HG03469 (cell line): ENCODE data around the gene CAPN14.

Experiments used
- ATAC-seq: cut with Tn5 transposase; IDR thresholded peaks from one replicate; pipeline ENCODE4 v1.9.1; 2021; ENCODE audit warnings: mild to moderate bottlenecking, moderate library complexity, moderate number of reproducible peaks; ENCODE audit not compliant: unreplicated experiment

CAPN14 gene

GRCh38 chr2:31227711-31228125, 10.4 kb upstream of the CAPN14 start:
- no peak for ATAC-seq

GRCh38 chr2:31227110-31227509, 9.8 kb upstream of the CAPN14 start:
- ATAC-seq = no peak

GRCh38 chr2:31226266-31226665, 9.0 kb upstream of the CAPN14 start:
- no peak for ATAC-seq

- ATAC-seq = no peak
Observed at GRCh38 chr2:31223749-31224148, 6.4 kb upstream of the CAPN14 start.

- ATAC-seq = no peak
Observed at GRCh38 chr2:31223026-31223425, 5.7 kb upstream of the CAPN14 start.

GRCh38 chr2:31222071-31222470, 4.8 kb upstream of the CAPN14 start:
- ATAC-seq = no peak

GRCh38 chr2:31221544-31221943, 4.2 kb upstream of the CAPN14 start:
- ATAC-seq = no peak

- peak; percentile 58 for ATAC-seq
Observed at GRCh38 chr2:31219131-31219969, 2.0 kb upstream of the CAPN14 start.

- ATAC-seq = no peak
Observed at GRCh38 chr2:31216734-31217133, 581 bp downstream of the CAPN14 start.

- no peak for ATAC-seq
Observed at GRCh38 chr2:31214444-31214915, 2.8 kb downstream of the CAPN14 start.

GRCh38 chr2:31213601-31214443, 3.5 kb downstream of the CAPN14 start:
- no peak for ATAC-seq

- ATAC-seq = no peak
Observed at GRCh38 chr2:31212659-31213600, 4.4 kb downstream of the CAPN14 start.

GRCh38 chr2:31208240-31208639, 9.1 kb downstream of the CAPN14 start:
- ATAC-seq = no peak

- ATAC-seq = no peak
Observed at GRCh38 chr2:31207790-31208189, 9.5 kb downstream of the CAPN14 start.

GRCh38 chr2:31205613-31206012, 11.7 kb downstream of the CAPN14 start:
- ATAC-seq = no peak

GRCh38 chr2:31205186-31205585, 12.1 kb downstream of the CAPN14 start:
- ATAC-seq = no peak

GRCh38 chr2:31204783-31205182, 12.5 kb downstream of the CAPN14 start:
- ATAC-seq = no peak

GRCh38 chr2:31203916-31204315, 13.4 kb downstream of the CAPN14 start:
- no peak for ATAC-seq

- no peak for ATAC-seq
Observed at GRCh38 chr2:31202833-31203232, 14.5 kb downstream of the CAPN14 start.

GRCh38 chr2:31202041-31202440, 15.3 kb downstream of the CAPN14 start:
- no peak for ATAC-seq

- ATAC-seq = no peak
Observed at GRCh38 chr2:31200972-31201371, 16.3 kb downstream of the CAPN14 start.
